GM21360 (cell line): ENCODE data around the gene VPS54.

Experiments
- ATAC-seq: cut with Tn5 transposase; IDR thresholded peaks from one replicate; pipeline ENCODE4 v1.9.1; 2021; ENCODE audit warnings: mild to moderate bottlenecking, moderate library complexity; ENCODE audit not compliant: unreplicated experiment

The VPS54 gene

GRCh38 chr2:63926815-63927214 is 92.4 kb downstream of the VPS54 start:
- no peak for ATAC-seq

DNA sequence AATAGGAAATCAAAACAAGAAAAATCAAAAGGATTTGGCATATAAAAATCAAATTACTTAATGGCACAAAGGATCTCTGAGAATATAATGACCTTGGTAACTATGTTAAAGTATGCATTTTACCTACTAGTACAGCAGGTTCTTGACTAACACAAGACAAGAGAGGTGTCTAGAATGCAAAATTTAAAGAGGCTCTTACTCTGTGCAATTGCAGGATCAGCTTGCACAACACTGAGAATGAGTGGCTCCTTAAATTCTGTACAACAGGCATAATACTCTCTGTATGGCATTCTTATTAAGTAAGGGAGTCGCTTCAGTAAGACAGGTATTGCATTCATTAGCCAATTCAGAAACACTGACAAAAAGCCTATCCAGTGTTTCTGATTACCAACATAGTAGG is 104.9 kb downstream of the VPS54 start:
- ATAC-seq = no peak

DNA sequence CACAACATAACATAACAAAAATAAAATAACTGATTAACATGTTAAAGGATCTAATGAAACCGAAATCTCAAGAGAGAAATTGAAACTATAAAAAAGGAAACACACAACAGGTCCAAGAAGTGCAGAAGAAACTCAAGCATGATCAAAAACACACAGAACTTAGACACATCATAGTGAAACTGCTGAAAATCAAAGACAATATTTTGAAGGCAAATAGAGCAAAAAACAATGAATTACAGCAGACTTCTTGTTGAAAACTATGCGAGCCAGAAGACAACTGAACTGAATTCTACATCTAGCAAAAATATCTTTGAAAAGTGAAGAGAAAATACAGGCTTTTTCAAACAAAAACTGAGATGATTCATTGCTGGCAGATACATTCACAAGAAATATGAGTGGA is 116.2 kb downstream of the VPS54 start:
- ATAC-seq = peak; percentile 59

- no peak for ATAC-seq
These were observed 117.1 kb downstream of the VPS54 start for GRCh38 chr2:63902149-63902548.

DNA sequence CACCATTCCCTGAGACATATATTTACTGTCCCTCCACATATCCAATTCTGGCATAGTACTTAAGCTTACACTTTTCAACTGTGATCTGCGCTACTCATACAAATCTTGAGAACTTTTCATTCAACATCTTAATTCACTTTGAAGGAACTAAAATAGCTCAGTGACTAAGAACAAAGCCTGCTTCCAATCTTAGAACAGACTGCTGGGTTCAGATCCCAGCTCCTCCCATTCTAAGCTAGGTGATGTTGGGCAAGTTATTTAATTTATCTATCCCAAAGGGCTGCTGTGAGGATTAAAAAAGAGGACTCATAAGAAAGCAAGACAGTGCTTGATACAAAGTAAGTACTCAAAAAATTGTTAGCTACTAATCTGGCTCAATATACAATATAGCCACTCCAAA is 119.6 kb downstream of the VPS54 start:
- ATAC-seq = no peak

- no peak for ATAC-seq
These were observed 120.4 kb downstream of the VPS54 start for GRCh38 chr2:63898839-63899238.

- ATAC-seq = no peak
These were observed 125.1 kb downstream of the VPS54 start for GRCh38 chr2:63894167-63894566.

DNA sequence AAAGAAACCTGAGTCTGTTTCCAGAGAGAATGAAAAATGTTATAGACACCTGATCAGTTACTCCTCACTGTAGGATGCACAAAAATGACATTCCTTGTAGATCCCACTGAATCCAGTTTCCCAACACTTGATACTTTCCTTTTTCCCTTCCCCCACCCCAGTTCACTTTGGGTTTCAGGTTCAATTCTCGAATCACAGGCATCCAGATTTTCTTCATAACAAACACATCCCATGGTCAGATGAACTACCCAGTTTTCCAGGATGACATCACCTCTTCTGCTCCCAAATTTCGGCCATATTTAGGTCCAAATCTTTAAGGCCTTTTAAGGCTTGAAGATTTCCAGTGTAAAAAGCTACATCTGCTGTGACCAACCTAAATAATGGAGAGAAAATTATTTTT is 126.1 kb downstream of the VPS54 start:
- no peak for ATAC-seq

DNA sequence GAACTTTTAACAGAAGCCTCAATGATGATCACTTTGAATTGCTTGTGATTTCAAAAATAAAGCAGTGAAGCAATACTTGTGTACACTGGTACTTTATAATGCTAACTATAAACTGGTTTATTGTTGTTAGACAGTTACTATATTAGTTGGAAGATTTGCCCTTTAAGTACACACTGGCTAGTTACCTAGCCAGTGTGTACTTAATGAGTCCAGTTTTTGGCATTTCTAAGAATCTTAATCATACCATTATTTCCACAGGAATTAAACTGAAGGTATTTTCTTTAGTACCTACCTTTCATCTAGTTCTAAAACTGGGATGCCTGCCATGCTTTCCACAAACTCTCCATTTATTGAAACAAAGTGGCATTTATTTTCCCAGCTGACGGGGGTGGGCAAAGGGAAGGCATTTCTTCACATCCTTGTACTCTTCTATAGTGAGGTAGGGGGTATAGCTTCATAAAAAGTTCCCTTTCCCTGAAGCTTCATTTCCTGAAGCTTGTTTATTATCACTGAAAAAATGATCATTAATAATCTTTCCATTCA is 127.7 kb downstream of the VPS54 start:
- ATAC-seq = no peak

DNA sequence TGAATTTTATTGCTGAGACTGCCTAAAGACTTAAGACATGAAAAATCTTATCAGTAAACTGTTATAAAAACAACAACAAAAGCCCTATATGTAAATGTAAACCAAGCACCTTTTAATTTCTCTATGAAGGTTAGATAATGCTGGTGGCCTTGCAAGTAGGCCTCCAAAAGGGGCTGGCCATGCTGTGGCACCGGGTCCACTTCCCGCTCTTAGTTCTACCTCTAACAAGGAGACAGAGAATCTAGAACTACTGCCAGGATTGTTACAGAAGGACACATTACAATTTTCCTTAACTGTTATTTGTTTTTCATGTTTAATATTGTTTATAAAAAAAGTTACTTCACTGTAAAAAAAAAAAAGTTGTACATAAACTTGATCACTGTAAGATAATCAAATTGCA is 128.6 kb downstream of the VPS54 start:
- no peak for ATAC-seq

GRCh38 chr2:63888490-63889402 is 130.5 kb downstream of the VPS54 start:
- peak; percentile 64 for ATAC-seq

- ATAC-seq = no peak
These were observed 131.2 kb downstream of the VPS54 start for GRCh38 chr2:63888053-63888452.

DNA sequence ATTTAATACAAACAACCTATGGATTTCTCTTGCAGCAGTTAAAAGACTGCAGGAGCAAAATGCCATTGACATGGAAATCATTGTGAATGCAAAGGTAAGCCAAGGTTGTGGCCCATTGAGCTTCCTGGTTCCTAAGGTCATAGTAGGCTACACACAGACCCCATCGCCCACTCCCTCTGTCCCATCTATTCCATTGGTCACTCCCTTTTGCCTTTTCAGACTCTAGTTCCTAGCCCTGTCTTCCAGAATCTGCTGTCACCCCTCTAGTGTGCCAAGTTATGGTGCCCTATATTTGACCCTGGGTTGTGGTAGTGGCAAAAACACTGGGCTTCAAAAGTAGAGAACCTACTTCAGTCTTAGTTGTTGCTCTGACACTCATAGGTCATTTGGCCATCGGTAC is 132.8 kb downstream of the VPS54 start:
- ATAC-seq = no peak

- ATAC-seq = no peak
These were observed 136.7 kb downstream of the VPS54 start for GRCh38 chr2:63882395-63883105.

- no peak for ATAC-seq
These were observed 138.0 kb downstream of the VPS54 start for GRCh38 chr2:63881205-63881604.

DNA sequence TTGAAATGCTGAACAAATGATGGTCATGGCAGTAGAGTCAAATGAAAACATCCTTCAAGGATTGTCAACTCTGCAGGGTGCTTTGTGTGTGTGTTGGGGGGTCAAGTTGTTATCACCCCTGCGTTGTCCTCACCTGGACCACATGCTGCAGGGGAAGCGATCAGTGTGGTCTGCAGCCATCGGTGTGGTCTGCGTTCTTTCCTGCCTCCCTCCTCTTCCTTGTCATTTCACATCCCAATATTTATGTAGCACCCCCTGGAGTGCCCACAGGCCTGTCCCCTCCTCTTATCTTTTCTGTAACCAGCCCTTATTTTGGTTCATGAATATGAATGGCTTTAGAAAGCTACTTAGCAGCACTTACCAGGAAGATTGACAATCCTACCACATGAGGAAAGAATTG is 138.6 kb downstream of the VPS54 start:
- no peak for ATAC-seq

GRCh38 chr2:63879876-63880433 is 139.3 kb downstream of the VPS54 start:
- ATAC-seq = no peak

DNA sequence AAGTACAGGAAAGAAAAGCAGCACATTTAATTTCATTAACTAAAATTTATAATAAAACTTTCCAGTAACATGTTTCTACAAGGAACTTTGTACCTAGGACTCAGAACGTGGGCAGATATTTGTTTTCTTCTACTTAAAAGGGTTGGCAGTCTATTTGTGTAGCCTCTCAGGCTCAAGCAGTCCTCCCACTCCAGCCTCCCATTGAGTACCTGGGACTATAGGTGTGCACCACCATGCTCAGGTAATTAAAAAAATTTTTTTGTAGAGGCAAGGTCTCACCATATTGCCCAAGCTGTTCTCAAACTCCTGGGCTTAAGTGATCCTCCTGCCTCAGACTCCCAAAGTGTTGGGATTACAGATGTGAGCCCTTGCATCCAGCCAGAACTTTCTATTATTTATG is 140.7 kb downstream of the VPS54 start:
- ATAC-seq = no peak

- ATAC-seq = no peak
These were observed 142.9 kb downstream of the VPS54 start for GRCh38 chr2:63876311-63876710.

GRCh38 chr2:63875559-63876245 is 143.5 kb downstream of the VPS54 start:
- no peak for ATAC-seq

DNA sequence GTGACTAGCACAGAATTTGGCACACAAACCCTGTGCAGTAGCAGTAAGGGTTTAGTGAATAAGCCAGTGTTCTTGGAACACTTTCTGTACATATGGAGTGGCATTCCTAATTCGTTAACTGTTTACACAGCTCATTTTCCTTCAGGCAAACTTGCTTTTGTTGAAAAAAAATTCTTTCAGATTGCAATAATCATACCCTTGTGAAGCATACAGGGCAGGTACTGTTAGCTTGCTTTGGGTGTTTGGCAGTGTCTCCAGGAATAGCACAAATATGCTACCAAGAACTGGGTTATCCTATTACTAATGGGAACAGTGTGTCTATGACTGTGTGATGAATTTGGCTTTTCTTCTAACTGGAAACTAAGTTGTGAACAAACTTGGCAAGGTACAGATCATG is 144.1 kb downstream of the VPS54 start:
- no peak for ATAC-seq
